HTR-8/SVneo (cell line): ENCODE measurements around the gene WDR46.

Experiments
- DNase-seq: peaks from one replicate; pipeline ENCODE4 v3.0.0; 2011; ENCODE audit warnings: low spot score, mixed read lengths; ENCODE audit not compliant: insufficient read length
- FAIRE-seq: peaks from 2 replicates; lab custom pipeline; 2011; peaks lifted over from hg19 to GRCh38; lab: Jason Lieb, UNC

The WDR46 gene, protein sequence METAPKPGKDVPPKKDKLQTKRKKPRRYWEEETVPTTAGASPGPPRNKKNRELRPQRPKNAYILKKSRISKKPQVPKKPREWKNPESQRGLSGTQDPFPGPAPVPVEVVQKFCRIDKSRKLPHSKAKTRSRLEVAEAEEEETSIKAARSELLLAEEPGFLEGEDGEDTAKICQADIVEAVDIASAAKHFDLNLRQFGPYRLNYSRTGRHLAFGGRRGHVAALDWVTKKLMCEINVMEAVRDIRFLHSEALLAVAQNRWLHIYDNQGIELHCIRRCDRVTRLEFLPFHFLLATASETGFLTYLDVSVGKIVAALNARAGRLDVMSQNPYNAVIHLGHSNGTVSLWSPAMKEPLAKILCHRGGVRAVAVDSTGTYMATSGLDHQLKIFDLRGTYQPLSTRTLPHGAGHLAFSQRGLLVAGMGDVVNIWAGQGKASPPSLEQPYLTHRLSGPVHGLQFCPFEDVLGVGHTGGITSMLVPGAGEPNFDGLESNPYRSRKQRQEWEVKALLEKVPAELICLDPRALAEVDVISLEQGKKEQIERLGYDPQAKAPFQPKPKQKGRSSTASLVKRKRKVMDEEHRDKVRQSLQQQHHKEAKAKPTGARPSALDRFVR

DNA sequence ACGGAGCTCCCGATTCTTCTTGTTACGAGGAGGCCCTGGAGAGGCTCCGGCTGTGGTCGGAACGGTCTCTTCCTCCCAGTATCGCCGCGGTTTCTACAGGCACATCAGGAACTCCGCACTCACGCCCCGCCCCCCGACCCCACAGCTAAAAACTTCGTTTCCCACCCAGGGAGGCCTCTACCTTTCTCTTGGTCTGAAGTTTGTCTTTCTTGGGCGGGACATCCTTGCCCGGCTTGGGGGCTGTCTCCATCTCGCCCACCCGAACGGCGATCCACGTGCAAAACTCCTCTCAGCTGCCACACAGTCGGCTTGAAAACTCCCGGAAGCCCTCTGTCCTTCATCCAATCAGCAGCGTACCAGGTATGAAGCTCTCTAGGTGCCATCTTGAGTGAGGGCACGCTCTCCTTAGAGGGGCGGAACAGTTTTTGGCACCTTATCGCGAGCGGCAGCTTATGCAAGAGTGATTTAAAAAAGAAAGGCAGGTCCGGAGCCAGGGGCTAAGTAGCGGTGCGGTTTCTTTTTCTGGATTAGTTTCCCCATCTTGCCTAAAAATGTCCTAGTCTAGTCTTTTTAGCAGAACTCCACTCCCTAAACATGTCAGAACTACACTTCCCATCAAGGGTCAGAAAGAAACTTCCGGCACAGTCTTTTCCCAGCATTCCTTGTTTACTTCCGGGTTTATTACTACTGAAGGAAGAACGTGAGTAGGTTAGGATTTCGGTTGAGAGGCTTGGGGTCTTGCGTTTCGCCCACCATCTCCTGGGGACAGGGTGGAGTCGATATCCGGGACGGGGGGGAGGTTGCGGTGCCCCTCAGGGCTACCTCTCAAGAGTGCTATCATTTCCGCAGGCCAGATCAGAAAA lies at the start of gene WDR46, which contains the start of gene PFDN6:
Gene WDR46, minus strand, starts transcription at position 319 of the 863 bp plus-strand sequence. Its CDS starts 69 bp downstream, at position 250.
Gene PFDN6, plus strand, starts transcription at position 681 of the 863 bp plus-strand sequence. CDS start 256 bp downstream, outside the sequence.
- peak; percentile 96 for DNase-seq
- peak; percentile 31 for FAIRE-seq

DNA sequence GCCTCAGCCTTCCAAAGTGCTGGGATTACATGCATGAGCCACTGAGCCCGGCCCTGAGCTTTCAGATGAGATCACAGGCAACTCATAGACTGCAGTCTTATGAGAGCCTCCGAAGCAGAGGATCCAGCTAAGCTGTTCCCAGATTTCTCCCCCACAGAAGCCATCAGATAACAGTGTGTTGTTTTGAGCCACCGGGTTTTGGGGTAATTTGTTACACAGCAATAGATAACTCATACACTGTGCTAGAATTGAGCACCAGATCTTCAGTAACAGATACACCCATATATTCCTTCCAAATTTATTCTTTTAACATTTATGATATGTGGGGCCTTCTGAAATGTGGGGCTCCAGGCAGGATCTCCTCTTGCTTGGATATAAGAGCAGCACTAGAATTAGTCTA lies 47.5 kb upstream of the WDR46 start:
- DNase-seq: no peak
- FAIRE-seq: no peak

DNA sequence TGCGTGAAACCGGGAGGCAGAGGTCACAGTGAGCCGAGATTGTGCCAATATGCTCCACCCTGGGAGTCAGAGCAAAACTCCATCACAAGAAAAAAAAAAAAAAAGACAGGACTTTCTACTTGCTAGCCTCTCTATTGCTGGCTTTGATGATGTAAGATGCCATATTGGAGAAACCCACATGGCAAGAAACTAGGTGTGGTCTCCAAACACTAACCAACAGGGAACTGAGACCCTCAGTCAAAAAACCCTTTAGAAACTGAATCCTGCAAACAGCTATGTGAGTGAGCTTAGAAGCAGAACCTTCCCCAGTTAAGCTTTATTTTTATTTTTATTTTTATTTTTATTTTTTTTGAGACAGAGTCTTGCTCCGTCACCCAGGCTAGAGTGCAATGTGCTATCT lies 46.9 kb upstream of the WDR46 start:
- DNase-seq (no peak), FAIRE-seq (no peak)

DNA sequence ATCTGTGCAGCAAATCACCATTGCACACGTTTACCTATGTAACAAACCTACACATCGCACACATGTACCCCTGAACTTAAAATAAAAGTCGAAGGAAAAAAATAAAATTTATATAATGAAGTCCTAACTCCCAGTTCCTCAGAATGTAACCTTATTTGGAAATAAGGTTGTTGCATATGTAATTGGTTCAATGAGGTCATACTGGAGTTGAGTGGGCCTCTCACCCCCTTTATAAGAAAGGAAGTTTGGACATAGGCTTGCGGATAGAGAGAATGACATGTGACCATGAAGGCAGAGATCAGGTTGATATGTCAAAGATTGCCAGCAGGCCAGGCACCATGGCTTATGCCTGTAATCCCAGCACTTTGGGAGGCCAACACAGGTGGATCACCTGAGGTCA lies 44.6 kb upstream of the WDR46 start:
- FAIRE-seq (no peak), DNase-seq (no peak)

DNA sequence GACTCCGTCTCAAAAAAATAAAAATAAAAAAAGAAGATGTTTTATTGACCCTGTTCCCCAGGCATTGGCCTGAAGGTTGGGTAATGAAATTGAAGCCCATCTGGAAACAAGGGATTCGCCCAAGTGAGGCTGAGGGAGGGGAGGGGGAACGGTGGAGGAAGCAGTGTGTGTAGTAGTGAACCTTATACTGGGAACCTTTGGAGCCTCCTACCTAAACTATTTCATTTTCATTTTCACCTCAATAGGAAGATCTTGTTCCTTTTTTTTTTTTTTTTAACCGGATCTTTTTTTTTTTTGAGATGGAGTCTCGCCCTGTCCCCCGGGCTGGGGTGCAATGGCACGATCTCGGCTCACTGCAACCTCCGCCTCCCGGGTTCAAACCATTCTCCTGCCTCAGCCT lies 41.7 kb upstream of the WDR46 start:
- FAIRE-seq (no peak), DNase-seq (no peak)

DNA sequence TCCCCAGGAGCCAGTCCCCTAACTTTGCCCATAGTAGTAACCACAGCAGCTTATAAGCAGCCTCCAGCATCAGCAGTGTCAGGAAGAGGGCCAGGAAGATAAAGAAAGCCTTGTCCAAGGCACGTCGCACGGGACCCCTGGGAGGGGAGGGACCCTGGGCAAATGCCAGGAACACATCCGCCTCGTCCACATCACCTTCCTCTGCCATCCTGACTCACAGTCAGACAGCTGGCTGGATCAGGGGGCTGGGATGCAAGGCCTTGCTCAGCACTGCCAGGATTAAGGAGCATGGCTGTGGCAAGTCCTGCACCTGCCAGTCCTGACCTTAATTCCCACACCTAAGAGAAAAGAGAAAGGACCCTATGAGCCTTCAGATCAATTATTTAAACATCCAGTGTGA lies 40.0 kb upstream of the WDR46 start:
- DNase-seq: no peak
- FAIRE-seq: peak; percentile 48

DNA sequence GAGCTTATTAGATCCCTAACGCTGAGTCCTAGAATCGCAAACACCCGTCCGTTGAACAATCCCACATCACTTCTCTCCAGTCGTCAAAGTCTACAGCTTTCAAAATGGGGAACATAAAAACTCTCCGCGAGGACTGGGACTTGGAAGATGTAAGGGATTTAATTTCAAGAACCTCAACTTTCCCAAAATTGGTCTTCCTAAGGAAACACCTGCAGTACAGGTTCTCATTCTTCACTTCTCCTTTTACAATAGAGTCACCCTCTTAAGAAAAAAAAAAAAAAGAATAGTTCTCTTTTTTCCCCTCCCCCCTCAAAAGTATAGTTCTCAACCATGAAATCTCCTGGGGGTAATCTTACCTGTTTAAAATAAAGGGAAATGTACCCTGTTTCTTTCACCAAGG lies 35.1 kb upstream of the WDR46 start:
- FAIRE-seq (no peak), DNase-seq (no peak)

DNA sequence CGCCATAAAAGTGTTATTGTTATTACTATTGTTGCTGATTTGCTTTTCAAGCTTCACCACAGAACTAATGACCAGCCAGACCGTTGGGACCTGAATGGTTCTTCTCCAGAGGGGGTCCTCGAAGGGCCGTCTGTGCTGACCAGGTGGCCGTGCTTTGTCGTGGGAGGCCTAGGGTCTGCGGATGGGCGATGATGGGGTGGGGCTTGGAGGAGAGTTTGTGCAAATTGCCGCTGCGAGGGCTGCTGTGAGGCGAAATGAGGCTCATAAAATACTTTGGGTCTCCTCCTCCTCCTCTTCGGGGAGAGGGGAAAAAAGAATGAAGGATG lies 34.5 kb upstream of the WDR46 start:
- no peak for FAIRE-seq

DNA sequence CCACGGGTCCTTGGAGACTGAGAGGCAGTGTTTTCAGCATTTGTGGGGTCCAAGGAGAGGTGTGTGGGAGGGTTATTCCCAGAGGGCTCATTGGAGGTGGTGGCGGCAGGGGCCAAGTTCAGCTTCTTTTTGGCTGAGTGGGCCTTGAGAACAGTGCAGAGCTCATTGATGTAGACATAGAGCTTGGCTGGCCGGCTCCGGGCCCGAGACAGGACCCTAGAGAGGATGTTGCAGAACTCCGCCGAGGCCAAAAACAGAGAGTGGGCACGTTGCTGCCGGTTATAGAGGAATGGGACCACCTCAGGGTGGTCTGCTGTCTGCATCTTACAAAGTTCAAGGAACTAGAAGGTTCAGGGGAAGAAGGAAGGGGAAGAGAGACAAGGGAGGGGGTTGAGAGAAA lies 32.2 kb upstream of the WDR46 start:
- DNase-seq: no peak
- FAIRE-seq: no peak

More for the DNA sequence above, 34.5 kb upstream of the WDR46 start:
- DNase-seq: no peak

DNA sequence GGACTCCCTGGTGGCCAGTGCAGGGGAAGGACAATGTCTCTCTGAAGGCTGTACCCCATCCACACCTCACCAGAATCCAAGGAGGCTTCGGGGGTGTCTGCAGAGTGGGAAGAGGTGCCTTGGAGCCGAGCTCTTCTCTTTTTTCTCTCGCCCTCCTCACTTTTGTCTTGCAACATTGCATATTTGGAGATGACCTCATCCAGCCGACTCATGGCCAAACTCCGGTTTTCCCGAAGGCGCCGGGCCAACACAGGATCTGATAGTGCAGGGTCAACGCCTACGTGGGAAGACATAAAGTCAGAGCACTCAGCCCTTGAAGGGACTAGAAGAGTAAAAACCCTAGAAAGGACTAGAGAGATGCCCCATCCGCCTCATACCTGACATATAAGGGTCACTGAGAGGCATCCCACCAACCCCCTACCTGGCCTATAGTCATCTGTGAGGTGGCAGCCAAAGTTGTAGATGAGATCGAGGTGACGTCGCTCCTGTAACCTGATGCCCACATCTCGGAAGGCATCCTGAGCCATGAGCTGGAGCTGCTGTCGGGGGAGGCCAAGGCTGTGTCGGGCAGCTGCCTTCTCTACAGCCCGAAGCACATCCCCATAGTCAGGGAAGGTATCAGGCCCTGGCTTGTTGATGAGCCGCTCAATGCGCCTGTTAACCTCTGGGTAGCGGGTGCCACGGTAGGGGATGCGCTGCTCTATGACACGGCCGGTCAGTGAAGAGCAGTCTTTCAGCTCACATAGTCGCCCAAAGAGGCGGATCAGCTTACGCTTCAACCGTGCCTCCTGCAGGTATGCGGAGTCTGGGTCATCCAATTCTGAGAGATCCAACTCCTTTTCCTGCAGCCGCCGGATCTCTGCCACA lies 31.5 kb upstream of the WDR46 start:
- DNase-seq (no peak), FAIRE-seq (peak; percentile 13)

DNA sequence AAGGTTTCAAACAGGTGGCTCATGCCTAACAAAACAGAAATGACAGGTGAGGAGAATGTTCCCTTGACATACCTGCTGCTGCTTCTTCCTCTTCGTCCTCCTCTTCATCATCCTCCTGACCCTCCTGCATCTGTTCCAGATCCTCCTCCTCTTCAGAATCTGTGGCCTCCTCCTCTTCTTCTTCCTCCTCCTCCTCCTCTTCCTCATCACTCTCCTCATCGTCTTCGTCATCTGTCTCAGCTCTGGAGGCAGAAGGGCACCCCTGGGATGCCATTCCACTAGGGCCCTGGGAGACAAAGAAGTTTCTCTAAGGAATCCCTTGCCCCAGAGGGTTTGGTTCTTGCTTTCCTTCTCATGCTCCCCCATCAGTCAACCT lies 30.9 kb upstream of the WDR46 start:
- FAIRE-seq: no peak

DNA sequence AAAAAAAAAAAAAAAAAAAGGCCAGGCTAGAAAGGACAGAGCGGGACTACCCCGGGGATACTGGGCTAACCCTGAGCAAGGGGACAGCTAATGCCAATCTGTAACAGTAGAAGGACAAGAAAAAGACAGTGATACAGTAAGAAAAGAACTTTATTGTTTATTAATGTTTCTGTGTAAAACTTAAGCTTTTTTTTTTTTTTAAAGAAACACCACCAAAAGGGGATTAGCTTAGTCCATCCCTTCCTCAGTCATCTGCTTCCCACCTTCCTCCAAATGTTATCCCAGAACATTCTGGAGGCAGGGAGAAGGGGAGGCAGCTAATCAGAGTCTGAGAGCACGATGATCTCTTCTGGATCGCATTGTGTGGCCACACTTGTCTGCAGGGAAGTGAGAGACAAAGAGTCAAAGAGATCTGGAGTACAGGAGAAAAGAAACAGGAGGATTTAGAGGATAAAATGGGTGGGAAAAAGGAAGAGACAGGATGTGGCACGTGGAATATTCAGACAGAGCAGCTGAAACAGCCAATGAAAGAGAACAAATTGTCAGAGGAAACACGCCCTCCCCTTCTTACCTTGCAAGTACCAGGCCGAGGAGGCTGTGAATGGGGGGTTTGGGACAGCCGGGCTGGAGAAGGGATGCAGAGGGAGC lies 29.5 kb upstream of the WDR46 start:
- no peak for DNase-seq
- FAIRE-seq: no peak

More for the DNA sequence above, 30.9 kb upstream of the WDR46 start:
- DNase-seq: no peak

DNA sequence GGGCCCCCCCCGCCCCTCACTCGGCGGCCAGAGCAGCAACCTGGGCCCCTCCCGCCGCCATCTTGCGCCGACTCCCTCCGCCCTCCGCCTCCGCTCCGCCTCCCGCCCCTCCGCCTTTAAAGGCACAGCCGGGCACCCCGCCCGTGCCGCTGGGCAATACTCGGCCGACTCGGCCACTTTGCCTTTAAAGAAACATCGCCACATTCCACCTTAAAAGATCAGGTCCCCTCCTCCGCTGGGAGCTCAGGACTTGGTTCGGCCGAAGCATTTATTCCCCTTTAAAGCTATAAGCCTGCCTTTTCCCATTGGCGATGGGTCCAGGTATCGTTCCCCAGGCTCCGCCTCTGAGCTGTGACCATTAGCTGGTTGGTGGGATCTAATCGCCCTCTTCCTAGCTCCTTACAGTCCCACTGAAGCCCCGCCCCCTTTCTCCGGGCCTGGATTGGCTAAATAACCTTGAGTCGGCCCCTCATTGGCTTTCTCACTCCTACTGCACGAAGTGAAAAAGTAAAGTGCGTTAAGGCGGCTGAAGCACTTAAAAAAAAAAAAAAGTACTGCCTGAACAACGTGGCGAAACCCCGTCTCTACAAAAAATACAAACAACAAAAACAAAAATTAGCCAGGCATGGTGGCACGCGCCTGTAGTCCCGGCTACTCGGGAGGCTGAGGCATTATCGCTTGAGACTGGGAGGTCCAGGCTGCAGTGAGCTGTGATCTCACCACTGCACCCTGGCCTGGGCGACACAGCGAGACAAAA lies 28.8 kb upstream of the WDR46 start, which contains the start of gene ZBTB22:
Gene ZBTB22, minus strand, starts transcription at position 76 of the 757 bp plus-strand sequence. CDS start 828 bp downstream, outside the sequence.
- FAIRE-seq (peak; percentile 82), DNase-seq (peak; percentile 97)

DNA sequence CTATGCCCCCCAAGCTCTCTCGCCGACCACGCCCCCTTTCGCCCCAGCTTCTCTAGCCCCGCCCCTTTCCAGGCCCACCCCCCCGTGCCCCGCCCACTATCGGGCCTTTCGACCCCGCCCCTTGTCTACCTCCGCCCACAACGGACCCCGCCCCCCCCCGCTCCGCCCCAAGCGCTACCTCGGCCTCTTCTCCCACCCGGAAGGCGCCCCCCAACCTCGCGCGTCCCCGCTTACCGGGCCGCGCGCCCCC lies 28.3 kb upstream of the WDR46 start:
- DNase-seq: no peak
- FAIRE-seq: no peak

DNA sequence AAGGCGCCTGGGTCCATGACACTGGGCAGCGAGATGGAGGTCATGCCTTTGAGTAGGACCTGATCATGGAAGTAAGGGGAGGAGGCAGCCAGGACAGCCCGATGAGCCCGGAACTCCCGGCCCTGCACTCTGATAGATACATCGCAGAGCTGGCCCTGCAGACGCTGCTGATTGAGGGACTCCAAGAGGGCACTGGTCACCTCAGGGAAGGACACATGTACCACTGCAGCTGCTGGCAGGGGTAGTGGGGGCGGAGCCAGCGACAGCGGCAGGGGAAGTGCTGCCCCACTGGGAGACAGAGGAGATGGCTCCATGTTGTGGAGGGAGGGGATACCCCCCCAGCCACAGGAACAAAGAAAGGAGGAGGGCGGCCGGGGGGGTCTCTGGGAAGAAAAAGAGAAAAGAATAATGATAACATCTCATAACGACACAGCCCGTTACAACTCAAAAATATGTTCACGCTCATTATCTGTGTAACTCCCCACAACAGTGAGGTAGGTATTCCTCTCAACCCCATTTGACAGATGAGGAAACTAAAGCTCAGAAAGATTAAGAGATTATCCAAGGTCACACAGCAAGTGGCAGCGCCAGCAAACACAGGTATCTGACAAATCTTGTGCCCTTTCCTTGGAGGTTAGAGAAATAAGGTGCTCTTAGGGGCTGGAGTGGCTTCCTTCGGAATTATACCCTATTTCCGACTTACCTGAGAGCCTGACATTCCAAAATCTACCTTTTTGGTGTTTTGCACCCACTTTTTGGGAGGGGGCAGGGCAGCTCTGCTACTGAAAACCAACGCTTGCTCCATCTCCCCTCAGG lies 27.8 kb upstream of the WDR46 start:
- DNase-seq (no peak), FAIRE-seq (no peak)

DNA sequence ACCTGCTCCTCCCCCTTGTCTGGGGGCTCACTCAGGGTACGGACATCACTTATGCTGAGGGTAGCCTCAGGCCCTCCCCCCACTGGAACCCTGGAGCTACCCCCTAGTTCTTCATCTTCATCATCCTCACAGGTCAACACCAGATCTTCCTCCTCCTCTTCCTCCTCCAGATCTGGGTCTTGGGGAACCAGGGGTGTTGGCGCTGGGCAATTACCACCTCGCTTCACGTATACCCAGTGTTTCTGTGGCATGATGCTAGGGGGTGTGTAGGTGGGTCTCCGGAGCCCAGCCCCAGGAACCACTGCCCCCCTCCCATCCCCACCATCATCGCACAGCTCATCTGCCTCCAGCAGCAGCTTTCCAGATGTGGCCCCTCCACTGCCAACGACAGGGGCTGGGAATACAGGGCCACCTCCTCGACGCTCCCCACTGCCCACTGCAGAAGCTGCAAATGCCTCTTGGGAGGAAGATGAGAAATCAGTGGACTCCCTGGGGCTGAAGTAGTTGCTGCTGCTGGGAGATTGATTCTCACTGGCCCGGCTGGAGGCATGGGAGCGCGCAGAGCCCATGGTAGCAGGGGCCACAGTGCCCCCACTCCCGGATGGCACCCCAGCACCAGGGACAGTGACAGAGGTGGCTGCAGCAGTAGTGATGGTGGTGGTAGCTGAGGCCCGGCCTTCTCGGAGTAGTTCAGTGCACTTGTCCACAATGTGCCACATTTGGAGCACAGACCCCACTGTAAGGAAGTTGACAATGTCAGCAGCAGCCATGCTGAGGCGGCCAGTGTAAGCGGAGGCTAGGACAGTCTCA lies 27.0 kb upstream of the WDR46 start:
- FAIRE-seq: no peak
- DNase-seq: no peak
